ENCODE data around the gene COX5A. TPM values are rescaled to one million over a fixed set of nuclear protein-coding genes. Genes with fewer than 3 reads are reported as not detected.

COX5A gene
- total and polyA plus RNA-seq, 2 donors (not counting 1 experiment from before 2014, with no cell fraction given), result 53.3 to 77.3 TPM

DNA sequence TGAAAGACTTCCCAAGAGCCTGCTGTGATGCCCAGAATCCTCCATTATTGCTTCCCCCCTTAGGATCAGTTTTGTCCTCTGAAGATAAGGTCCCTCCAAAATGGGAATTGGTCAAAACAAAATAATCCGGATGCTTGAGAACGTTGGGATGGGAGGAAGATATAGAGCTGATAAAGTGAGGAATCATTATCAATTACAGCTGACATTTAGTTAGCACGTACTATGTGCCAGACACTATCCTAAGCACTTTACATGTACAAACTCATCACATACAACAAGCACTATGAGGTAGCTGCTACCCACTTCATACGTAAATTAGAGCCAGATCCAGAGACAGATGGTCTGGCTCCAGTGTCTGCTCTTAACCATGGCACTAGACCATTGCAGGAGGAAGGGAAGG, 25.3 kb upstream of the COX5A start:
- TF ChIP-seq, protein P1, sequence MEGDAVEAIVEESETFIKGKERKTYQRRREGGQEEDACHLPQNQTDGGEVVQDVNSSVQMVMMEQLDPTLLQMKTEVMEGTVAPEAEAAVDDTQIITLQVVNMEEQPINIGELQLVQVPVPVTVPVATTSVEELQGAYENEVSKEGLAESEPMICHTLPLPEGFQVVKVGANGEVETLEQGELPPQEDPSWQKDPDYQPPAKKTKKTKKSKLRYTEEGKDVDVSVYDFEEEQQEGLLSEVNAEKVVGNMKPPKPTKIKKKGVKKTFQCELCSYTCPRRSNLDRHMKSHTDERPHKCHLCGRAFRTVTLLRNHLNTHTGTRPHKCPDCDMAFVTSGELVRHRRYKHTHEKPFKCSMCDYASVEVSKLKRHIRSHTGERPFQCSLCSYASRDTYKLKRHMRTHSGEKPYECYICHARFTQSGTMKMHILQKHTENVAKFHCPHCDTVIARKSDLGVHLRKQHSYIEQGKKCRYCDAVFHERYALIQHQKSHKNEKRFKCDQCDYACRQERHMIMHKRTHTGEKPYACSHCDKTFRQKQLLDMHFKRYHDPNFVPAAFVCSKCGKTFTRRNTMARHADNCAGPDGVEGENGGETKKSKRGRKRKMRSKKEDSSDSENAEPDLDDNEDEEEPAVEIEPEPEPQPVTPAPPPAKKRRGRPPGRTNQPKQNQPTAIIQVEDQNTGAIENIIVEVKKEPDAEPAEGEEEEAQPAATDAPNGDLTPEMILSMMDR (IDR thresholded peaks at IDR 0.05), result no peak
- TF ChIP-seq EZH2 (IDR thresholded peaks at IDR 0.05; ENCODE audit: borderline replicate concordance, insufficient read depth, low read depth, low read length, poor library complexity, severe bottlenecking), result no peak
- H3K27me3 ChIP-seq (replicated peaks in 1 of 4; ENCODE audit: control extremely low read depth in 1 of 4, control insufficient read depth in 3 of 4, insufficient read depth in 4 of 4, low read length in 3 of 4), result peaks cover 0 to 30% (median 21%) of the 10 kb centered on the region in 4 experiments
- DNase-seq, result no peak
- ChIA-PET CTCF (interaction anchor here (1.4 to 2.4 kb wide), 4 partner anchors 12 to 164 kb away, joined by 3 to 12 read pairs (median 3); no protein-coding TSS in a partner anchor), POLR2A (no interaction called here)
- no peak overlapping the region for H3K4me3 ChIP-seq (ENCODE audit: control extremely low read depth in 1 of 5, extremely low read depth in 1 of 5, insufficient read depth in 1 of 5, low read depth in 2 of 5, low read length in 4 of 5)
- no peaks in the 10 kb centered on the region for H3K36me3 ChIP-seq (replicated peaks in 1 of 2; ENCODE audit: control extremely low read depth in 1 of 2, control insufficient read depth in 1 of 2, extremely low read depth in 1 of 2, insufficient read depth in 2 of 2, low read length in 1 of 2)
- Mint-ChIP-seq H3K9me3 (ENCODE audit: insufficient read depth) (no peaks in the 10 kb centered on the region), H3K4me3 (no peak overlapping the region), H3K4me1 (peaks cover 11% of the 10 kb centered on the region), H3K27ac (no peak overlapping the region), H3K27me3 (peaks cover 50% of the 10 kb centered on the region)
- WGBS (ENCODE audit: insufficient coverage), result 100% methylated on average over 1 of the region's 4 CpGs
- H3K4me1 ChIP-seq (ENCODE audit: control insufficient read depth in 2 of 2, insufficient read depth in 2 of 2, low read length in 2 of 2), result peaks cover 11 to 12% of the 10 kb centered on the region in 2 donors
- no peak for ATAC-seq (ENCODE audit: low read depth)
- H3K27ac ChIP-seq (ENCODE audit: low read length in 2 of 2), result no peak overlapping the region
- no peaks in the 10 kb centered on the region for H3K79me2 ChIP-seq (ENCODE audit: control insufficient read depth, insufficient read depth, low read length)
- peaks cover 0 to 6% (median 0%) of the 10 kb centered on the region in 3 donors for H3K9me3 ChIP-seq (ENCODE audit: control extremely low read depth in 1 of 3, control insufficient read depth in 2 of 3, insufficient read depth in 1 of 3, low read length in 2 of 3)
- H3K4me2 ChIP-seq (replicated peaks; ENCODE audit: low read depth, low read length, poor library complexity, severe bottlenecking), result no peak overlapping the region
- intact Hi-C loops (cut with micrococcal nuclease), result no loop called here
- no peaks in the 10 kb centered on the region for H4K20me1 ChIP-seq (ENCODE audit: control insufficient read depth, insufficient read depth, low read length, poor library complexity, severe bottlenecking)
- H2AFZ ChIP-seq (ENCODE audit: insufficient read depth, low read depth, low read length, poor library complexity, severe bottlenecking), result no peak overlapping the region
- H3K9ac ChIP-seq (ENCODE audit: low read length), result no peak overlapping the region

DNA sequence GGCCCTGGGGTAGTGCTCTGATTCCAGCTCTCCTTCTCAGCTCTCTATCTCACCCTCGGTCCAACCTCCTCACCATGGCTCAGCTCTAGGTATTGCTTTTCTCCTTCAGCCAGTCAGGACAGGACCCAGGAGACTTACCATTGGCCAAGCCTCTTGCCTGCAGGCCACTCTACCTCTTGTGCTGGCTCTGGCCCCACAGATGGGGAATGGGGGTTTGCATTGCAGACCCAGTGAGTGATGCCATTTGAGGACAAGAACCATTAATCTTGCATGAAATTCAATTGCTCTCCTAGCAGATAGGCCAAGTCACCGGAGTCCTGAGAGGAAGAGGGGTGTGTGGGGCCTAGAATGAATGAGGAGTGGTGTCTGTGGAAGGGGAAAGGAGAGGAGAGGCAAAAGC, 24.8 kb upstream of the COX5A start:
- Histone ChIP-seq H2AFZ (ENCODE audit: insufficient read depth, low read depth, low read length, poor library complexity, severe bottlenecking) (no peak overlapping the region), H4K20me1 (ENCODE audit: control insufficient read depth, insufficient read depth, low read length, poor library complexity, severe bottlenecking) (peaks cover 1% of the 10 kb centered on the region), H3K4me1 (ENCODE audit: control insufficient read depth in 2 of 2, insufficient read depth in 2 of 2, low read length in 2 of 2) (peaks cover 17% of the 10 kb centered on the region in 2 donors), H3K4me3 (ENCODE audit: control extremely low read depth in 1 of 5, extremely low read depth in 1 of 5, insufficient read depth in 1 of 5, low read depth in 2 of 5, low read length in 4 of 5) (no peak overlapping the region), H3K79me2 (ENCODE audit: control insufficient read depth, insufficient read depth, low read length) (no peaks in the 10 kb centered on the region), H3K9me3 (ENCODE audit: control extremely low read depth in 1 of 3, control insufficient read depth in 2 of 3, insufficient read depth in 1 of 3, low read length in 2 of 3) (peaks cover 0 to 10% (median 0%) of the 10 kb centered on the region in 3 donors), H3K9ac (ENCODE audit: low read length) (no peak overlapping the region), H3K4me2 (replicated peaks; ENCODE audit: low read depth, low read length, poor library complexity, severe bottlenecking) (no peak overlapping the region), H3K27me3 (replicated peaks in 1 of 4; ENCODE audit: control extremely low read depth in 1 of 4, control insufficient read depth in 3 of 4, insufficient read depth in 4 of 4, low read length in 3 of 4) (peaks cover 0 to 36% (median 26%) of the 10 kb centered on the region in 4 experiments), H3K27ac (ENCODE audit: low read length in 2 of 2) (no peak overlapping the region), H3K36me3 (replicated peaks in 1 of 2; ENCODE audit: control extremely low read depth in 1 of 2, control insufficient read depth in 1 of 2, extremely low read depth in 1 of 2, insufficient read depth in 2 of 2, low read length in 1 of 2) (no peaks in the 10 kb centered on the region)
- DNase-seq (no peak), ATAC-seq (ENCODE audit: low read depth) (no peak)
- Mint-ChIP-seq H3K4me1 (peaks cover 15% of the 10 kb centered on the region), H3K4me3 (no peak overlapping the region), H3K27me3 (peaks cover 54% of the 10 kb centered on the region), H3K9me3 (ENCODE audit: insufficient read depth) (no peaks in the 10 kb centered on the region), H3K27ac (no peak overlapping the region)
- no peak for TF ChIP-seq EZH2 (IDR thresholded peaks at IDR 0.05; ENCODE audit: borderline replicate concordance, insufficient read depth, low read depth, low read length, poor library complexity, severe bottlenecking)
- TF ChIP-seq, protein P1 (IDR thresholded peaks at IDR 0.05), result no peak
- intact Hi-C loops (cut with micrococcal nuclease), result no loop called here
- CTCF ChIA-PET, result interaction anchor here (0.6 to 2.4 kb wide), 4 partner anchors 12 to 61 kb away, joined by 3 to 12 read pairs (median 4); no protein-coding TSS in a partner anchor
- POLR2A ChIA-PET, result no interaction called here
- WGBS (ENCODE audit: insufficient coverage), result 50% methylated on average over 2 of the region's 2 CpGs
